Suprapubic skin (tissue), 4 donors: ENCODE results near the gene CACNA1S. TPM values are rescaled to one million over a fixed set of nuclear protein-coding genes. Genes with fewer than 3 reads are reported as not detected.

Experiments used
- DNase-seq, 2 donors: peaks; one replicate each; pipeline ENCODE4 v3.0.0-alpha.2; 2019; ENCODE audit warnings: low spot score in 2 of 2
- H3K27ac ChIP-seq: fragments of 200-600 bp; sonication (generic); one replicate; pipeline ENCODE4 v1.5.1; 2019
- H3K27me3 ChIP-seq: fragments of 200-600 bp; sonication (generic); one replicate; pipeline ENCODE4 v1.5.1; 2019
- H3K36me3 ChIP-seq: fragments of 200-600 bp; sonication (generic); one replicate; pipeline ENCODE4 v1.5.1; 2019
- H3K4me1 ChIP-seq: fragments of 200-600 bp; sonication (generic); one replicate; pipeline ENCODE4 v1.5.1; 2019
- H3K4me3 ChIP-seq: fragments of 200-600 bp; sonication (generic); one replicate; pipeline ENCODE4 v1.5.1; 2019; ENCODE audit warnings: mild to moderate bottlenecking
- H3K9me3 ChIP-seq: fragments of 200-600 bp; sonication (generic); one replicate; pipeline ENCODE4 v1.5.1; 2019
- CTCF ChIP-seq, 2 donors: fragments of 200-600 bp in 1 of 2; fragments of 450-650 bp in 1 of 2; sonication (generic) in 1 of 2; IDR thresholded peaks; one replicate each; pipeline ENCODE4 v1.5.1; 2016 to 2019; ENCODE audit warnings: antibody characterized with exemption in 2 of 2, mild to moderate bottlenecking in 1 of 2, moderate library complexity in 1 of 2
- EP300 ChIP-seq: sonication (generic); formaldehyde crosslinking; IDR thresholded peaks from one replicate; pipeline ENCODE4 v1.6.1; 2017; ENCODE audit warnings: antibody characterized with exemption
- POLR2A ChIP-seq, 2 donors: fragments of 450-650 bp; IDR thresholded peaks; one replicate each; pipeline ENCODE4 v1.6.1; 2017; ENCODE audit warnings: antibody characterized with exemption in 2 of 2, mild to moderate bottlenecking in 2 of 2, moderate library complexity in 2 of 2
- POLR2AphosphoS5 ChIP-seq, 3 donors: sonication (generic); formaldehyde crosslinking; IDR thresholded peaks; one replicate each; pipeline ENCODE4 v1.6.1; 2017; ENCODE audit warnings: antibody characterized with exemption in 3 of 3
- WGBS: methylation state at CpG from one replicate; pipeline ENCODE4 v1.1.5; 2018; 5-methylcytosine and 5-hydroxymethylcytosine counted together
- total RNA-seq, 4 donors: library from RNA; depleted of rRNA; stranded (reverse); fragments of >200 nt; gene quantifications; one replicate each; pipeline ENCODE4 v1.1.0, GENCODE V29; 2016

CACNA1S gene
- total RNA-seq, 4 donors from 2014 or later = not detected

DNA sequence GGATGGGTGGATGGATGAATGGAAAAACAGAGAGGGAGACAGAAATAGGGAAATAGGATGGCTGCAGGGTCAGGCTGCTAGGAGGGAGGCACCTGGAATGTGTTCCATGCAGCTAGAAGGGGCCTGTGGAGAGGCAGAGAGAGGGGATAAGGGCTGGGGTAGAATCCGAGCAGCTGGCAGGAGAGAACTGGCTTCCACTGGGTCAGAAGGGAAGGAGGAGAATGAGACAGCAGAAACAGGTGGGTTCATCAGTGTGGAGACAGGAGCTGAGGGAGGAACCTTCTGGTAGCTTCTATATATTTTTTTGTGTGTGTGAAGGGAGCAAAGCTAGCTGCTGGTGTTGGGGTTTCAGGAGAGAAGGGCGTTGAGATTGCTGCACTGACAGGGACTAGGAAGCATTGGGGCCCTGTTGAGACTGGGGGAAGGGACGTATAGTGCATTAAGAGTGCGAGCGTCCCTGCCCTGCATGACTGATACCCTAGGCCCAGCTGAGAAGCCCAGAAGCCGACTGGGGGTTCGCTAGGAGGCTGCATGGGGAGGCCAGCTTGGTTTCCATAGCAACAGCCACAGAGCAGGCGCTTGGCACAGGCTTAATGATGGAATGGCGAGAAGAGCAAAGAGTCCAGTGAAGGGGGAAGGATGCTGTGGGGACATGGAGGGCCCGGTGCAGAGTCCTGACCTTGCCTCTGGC is 73.9 kb downstream of the CACNA1S start:
- Histone ChIP-seq H3K36me3 (no peaks in the 10 kb centered on the region), H3K4me1 (peaks cover 5% of the 10 kb centered on the region), H3K27ac (no peak overlapping the region), H3K27me3 (peaks cover 4% of the 10 kb centered on the region), H3K4me3 (no peak overlapping the region), H3K9me3 (no peaks in the 10 kb centered on the region)
- no peak for DNase-seq
- WGBS = 89% methylated on average over 10 of the region's 10 CpGs
- TF ChIP-seq POLR2A (IDR thresholded peaks at IDR 0.05) (no peak), CTCF (IDR thresholded peaks at IDR 0.05) (no peak), POLR2AphosphoS5 (IDR thresholded peaks at IDR 0.05) (no peak), EP300 (no peak)

DNA sequence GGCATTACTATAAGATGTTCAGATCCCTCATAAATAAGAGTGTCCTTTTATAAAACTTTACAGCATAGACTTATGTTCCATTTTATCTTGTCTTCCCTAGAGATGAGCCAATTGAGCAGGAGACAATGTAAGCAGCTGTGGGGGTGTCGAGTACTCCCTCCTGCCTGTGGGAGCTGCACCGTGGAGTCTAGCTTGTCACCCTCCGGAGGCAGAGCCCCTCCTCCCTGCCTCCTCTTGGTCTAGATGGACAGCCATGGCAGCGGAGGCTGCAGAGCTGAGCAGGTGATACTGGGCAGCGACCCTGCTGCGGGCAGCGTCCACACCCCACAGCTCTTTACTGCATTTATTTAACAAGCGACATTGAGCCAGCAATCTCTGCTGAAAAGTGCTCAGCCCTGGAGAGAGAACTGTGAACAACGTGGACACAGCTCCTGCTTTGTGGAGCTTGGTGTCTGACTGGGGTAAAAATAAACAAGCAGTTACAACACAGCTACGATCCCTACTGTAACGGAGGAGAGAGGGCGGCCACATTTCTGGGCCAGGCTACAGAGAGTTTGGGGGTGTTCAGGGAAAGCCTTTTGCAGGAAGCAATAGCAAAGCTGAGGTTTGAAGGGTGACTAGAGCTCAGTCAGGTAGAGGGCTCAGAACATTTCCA is 75.9 kb downstream of the CACNA1S start:
- H3K27me3 ChIP-seq = peaks cover 4% of the 10 kb centered on the region
- no peak for TF ChIP-seq POLR2AphosphoS5 (IDR thresholded peaks at IDR 0.05)
- TF ChIP-seq EP300 = no peak
- no peak for TF ChIP-seq CTCF (IDR thresholded peaks at IDR 0.05)
- TF ChIP-seq POLR2A (IDR thresholded peaks at IDR 0.05) = no peak
- H3K27ac ChIP-seq = no peak overlapping the region
- DNase-seq = no peak
- H3K4me3 ChIP-seq = no peak overlapping the region
- H3K9me3 ChIP-seq = no peaks in the 10 kb centered on the region
- H3K4me1 ChIP-seq = no peaks in the 10 kb centered on the region
- H3K36me3 ChIP-seq = no peaks in the 10 kb centered on the region
- WGBS = 67% methylated on average over 9 of the region's 12 CpGs

DNA sequence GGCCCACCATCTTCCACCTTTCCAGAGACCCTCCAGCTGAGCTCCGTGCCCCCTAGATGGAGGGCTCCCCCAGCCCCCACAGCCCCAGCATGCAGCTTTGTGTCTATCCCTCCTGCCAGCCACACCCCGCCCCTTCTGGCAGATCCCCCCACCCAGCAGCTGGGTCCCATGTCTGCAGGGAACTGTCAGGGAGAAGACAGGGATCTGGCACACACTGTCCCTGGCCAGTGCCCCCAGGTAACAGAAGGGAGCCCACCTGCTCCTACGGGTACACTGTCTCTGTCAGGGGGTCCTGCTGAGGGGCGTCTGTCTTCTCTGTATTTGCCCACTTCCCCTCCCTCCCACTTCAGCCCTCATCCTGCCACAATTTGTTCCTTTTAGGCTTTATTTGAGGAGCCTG is 77.6 kb downstream of the CACNA1S start:
- WGBS = 90% methylated on average over 2 of the region's 4 CpGs
- TF ChIP-seq CTCF (IDR thresholded peaks at IDR 0.05) (no peak), EP300 (no peak), POLR2AphosphoS5 (IDR thresholded peaks at IDR 0.05) (no peak), POLR2A (IDR thresholded peaks at IDR 0.05) (no peak)
- no peak for DNase-seq

DNA sequence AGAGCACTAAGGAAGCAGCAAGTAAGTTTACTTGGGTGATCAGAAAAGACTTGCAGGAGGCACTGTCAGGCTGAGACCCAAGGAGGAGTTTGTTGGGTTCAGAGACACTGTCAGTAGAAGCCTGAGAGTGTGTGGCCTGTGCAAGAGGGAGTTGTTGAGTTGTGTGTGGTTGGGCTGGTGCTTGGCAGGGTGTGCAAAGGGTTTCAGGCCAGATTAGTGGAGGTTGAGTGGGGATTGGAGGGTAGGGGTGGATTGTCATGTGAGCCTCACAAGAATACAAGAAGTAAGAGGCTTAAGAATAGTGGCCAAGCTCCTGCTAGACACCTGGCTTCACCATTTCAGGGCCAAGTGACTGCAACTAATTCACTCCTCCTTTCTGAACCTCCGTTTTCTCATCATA is 79.8 kb downstream of the CACNA1S start:
- Histone ChIP-seq H3K36me3 (no peaks in the 10 kb centered on the region), H3K4me3 (no peak overlapping the region), H3K27ac (no peak overlapping the region), H3K27me3 (peaks cover 4% of the 10 kb centered on the region), H3K4me1 (no peaks in the 10 kb centered on the region), H3K9me3 (no peaks in the 10 kb centered on the region)
- WGBS = 97% methylated on average over 1 of the region's 1 CpG
- TF ChIP-seq CTCF (IDR thresholded peaks at IDR 0.05) = no peak
- no peak for TF ChIP-seq POLR2A (IDR thresholded peaks at IDR 0.05)
- no peak for TF ChIP-seq POLR2AphosphoS5 (IDR thresholded peaks at IDR 0.05)
- TF ChIP-seq EP300 = no peak
- DNase-seq = no peak

More for the DNA sequence above, 77.6 kb downstream of the CACNA1S start:
- H3K27me3 ChIP-seq = peaks cover 4% of the 10 kb centered on the region
- no peak overlapping the region for H3K27ac ChIP-seq
- H3K36me3 ChIP-seq = no peaks in the 10 kb centered on the region
- no peaks in the 10 kb centered on the region for H3K4me1 ChIP-seq
- no peaks in the 10 kb centered on the region for H3K9me3 ChIP-seq
- no peak overlapping the region for H3K4me3 ChIP-seq

DNA sequence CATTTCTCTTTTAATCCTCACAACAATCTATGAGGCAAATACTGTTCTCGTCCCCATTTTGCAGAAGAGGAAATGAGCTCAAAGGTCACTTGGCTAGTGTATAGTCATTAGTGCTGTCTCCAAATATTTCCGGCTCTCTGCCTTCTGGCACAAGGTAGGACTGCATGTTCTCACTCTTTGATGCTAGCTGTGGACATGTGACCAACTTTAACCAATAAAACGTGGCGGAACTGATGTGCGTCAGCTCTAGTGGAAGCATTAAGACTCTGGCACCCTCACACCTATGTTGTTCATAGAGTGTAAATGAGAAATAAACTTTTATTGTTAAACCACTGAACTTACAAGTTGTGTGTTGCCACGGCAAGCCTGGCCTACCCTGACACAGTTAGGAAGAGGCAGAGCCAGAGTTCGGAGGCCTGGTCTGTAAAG is 83.8 kb downstream of the CACNA1S start:
- no peak for DNase-seq
- TF ChIP-seq POLR2A (IDR thresholded peaks at IDR 0.05) = no peak
- TF ChIP-seq EP300 = no peak
- TF ChIP-seq CTCF (IDR thresholded peaks at IDR 0.05) = no peak
- no peak for TF ChIP-seq POLR2AphosphoS5 (IDR thresholded peaks at IDR 0.05)
- Histone ChIP-seq H3K4me3 (no peak overlapping the region), H3K9me3 (no peaks in the 10 kb centered on the region), H3K27me3 (no peaks in the 10 kb centered on the region), H3K36me3 (no peaks in the 10 kb centered on the region), H3K4me1 (peaks cover 13% of the 10 kb centered on the region), H3K27ac (no peak overlapping the region)
- WGBS = 76% methylated on average over 7 of the region's 7 CpGs
